Calu3 (cell line): ENCODE data around the gene LAMTOR1. TPM values are rescaled to one million over a fixed set of nuclear protein-coding genes. Genes with fewer than 3 reads are reported as not detected.
A peak's percentile ranks its signal among the peaks of the same experiment; 100 is the strongest.

Source experiments
- BruUV-seq: library from RNA; stranded (reverse); fragments of 400-500 nt; replicated peaks from 2 replicates; lab custom pipeline; 2021; lab: Mats Ljungman, UMichigan
- CTCF ChIA-PET: fragments of 300-600 bp; sonication (Branson Sonifier 250); formaldehyde crosslinking; loops from one replicate; lab custom pipeline; 2022; ENCODE audit warnings: antibody characterized with exemption; lab: Charles Lee
- DNase-seq: peaks from one replicate; pipeline ENCODE4 v3.0.0; 2022
- H3K27ac Mint-ChIP-seq: one replicate; pipeline ENCODE4 v1.8.0; 2022; ENCODE audit warnings: mixed read lengths; ENCODE audit not compliant: unreplicated experiment
- H3K27me3 Mint-ChIP-seq: one replicate; pipeline ENCODE4 v1.8.0; 2022; ENCODE audit warnings: mixed read lengths; ENCODE audit not compliant: unreplicated experiment
- H3K36me3 Mint-ChIP-seq: one replicate; pipeline ENCODE4 v1.8.0; 2022; ENCODE audit warnings: mild to moderate bottlenecking, moderate library complexity, mixed read lengths; ENCODE audit not compliant: insufficient read depth, unreplicated experiment
- H3K4me1 Mint-ChIP-seq: one replicate; pipeline ENCODE4 v1.8.0; 2022; ENCODE audit warnings: mild to moderate bottlenecking, low read depth, mixed read lengths; ENCODE audit not compliant: unreplicated experiment
- H3K4me3 Mint-ChIP-seq: one replicate; pipeline ENCODE4 v1.8.0; 2022; ENCODE audit warnings: mild to moderate bottlenecking, low read depth, moderate library complexity, mixed read lengths; ENCODE audit not compliant: unreplicated experiment
- H3K9me3 Mint-ChIP-seq: one replicate; pipeline ENCODE4 v1.8.0; 2022; ENCODE audit warnings: low read depth, mixed read lengths; ENCODE audit not compliant: unreplicated experiment
- CTCF ChIP-seq: fragments of 200-600 bp; IDR thresholded peaks from one replicate; pipeline ENCODE4 v1.8.0; 2022; ENCODE audit warnings: antibody characterized with exemption; ENCODE audit not compliant: unreplicated experiment
- intact Hi-C: fragments of 100-400 bp; cut with micrococcal nuclease; formaldehyde crosslinking; loops from one replicate; pipeline ENCODE4 v1.10.0; 2022; ENCODE audit not compliant: unreplicated experiment
- total RNA-seq: library from RNA; stranded (reverse); gene quantifications from 2 replicates; pipeline ENCODE4 v1.2.3, GENCODE V29; 2022

LAMTOR1 gene
- total RNA-seq, 1 experiment from 2014 or later, result 67.1 TPM

- peaks cover 47% of the 10 kb centered on the region for H3K4me1 Mint-ChIP-seq
- no peak overlapping the region for H3K4me3 Mint-ChIP-seq
- peaks cover 31% of the 10 kb centered on the region for H3K36me3 Mint-ChIP-seq
- intact Hi-C loops, result loop anchor here (5.0 kb wide), 1 partner anchor 33 kb away; no protein-coding TSS in a partner anchor
- peak; percentile 23 for DNase-seq
- TF ChIP-seq CTCF, result no peak
- H3K27me3 Mint-ChIP-seq, result no peaks in the 10 kb centered on the region
- no peaks in the 10 kb centered on the region for H3K9me3 Mint-ChIP-seq
- H3K27ac Mint-ChIP-seq, result no peak overlapping the region
- CTCF ChIA-PET, result interaction anchor here (1.5 kb wide), 1 partner anchor 50 kb away, joined by 6 read pairs; no protein-coding TSS in a partner anchor
- BruUV-seq, result no TSS peak
These were observed 28.0 kb downstream of the LAMTOR1 start for GRCh38 chr11:72075109-72075508.

- CTCF ChIA-PET, result interaction anchor here (0.6 to 1.2 kb wide), 4 partner anchors 9 to 359 kb away, joined by 3 to 5 read pairs (median 3); no protein-coding TSS in a partner anchor
- Mint-ChIP-seq H3K36me3 (peaks cover 28% of the 10 kb centered on the region), H3K9me3 (no peaks in the 10 kb centered on the region), H3K27me3 (no peaks in the 10 kb centered on the region), H3K27ac (no peak overlapping the region), H3K4me1 (peaks cover 62% of the 10 kb centered on the region), H3K4me3 (no peak overlapping the region)
- TF ChIP-seq CTCF, result no peak
- DNase-seq, result peak; percentile 33
- intact Hi-C loops, result no loop called here
- no TSS peak for BruUV-seq
These were observed 30.7 kb downstream of the LAMTOR1 start for GRCh38 chr11:72072348-72072747.

GRCh38 chr11:72070491-72070890, 32.6 kb downstream of the LAMTOR1 start:
- Mint-ChIP-seq H3K4me3 (peak overlapping the region; percentile 44), H3K27ac (peak overlapping the region; percentile 20), H3K4me1 (peaks cover 54% of the 10 kb centered on the region), H3K27me3 (no peaks in the 10 kb centered on the region), H3K9me3 (no peaks in the 10 kb centered on the region), H3K36me3 (peaks cover 23% of the 10 kb centered on the region)
- TF ChIP-seq CTCF, result no peak
- no TSS peak for BruUV-seq
- DNase-seq, result no peak
- CTCF ChIA-PET, result interaction anchor here (0.9 kb wide), 1 partner anchor 8 kb away, joined by 3 read pairs; no protein-coding TSS in a partner anchor
- intact Hi-C loops, result no loop called here

- H3K4me1 Mint-ChIP-seq, result peaks cover 54% of the 10 kb centered on the region
- no TSS peak for BruUV-seq
- peak; percentile 68 for DNase-seq
- CTCF ChIA-PET, result interaction anchor here (0.9 kb wide), 1 partner anchor 8 kb away, joined by 3 read pairs; no protein-coding TSS in a partner anchor
- peak overlapping the region; percentile 20 for H3K27ac Mint-ChIP-seq
- no peaks in the 10 kb centered on the region for H3K9me3 Mint-ChIP-seq
- H3K36me3 Mint-ChIP-seq, result peaks cover 18% of the 10 kb centered on the region
- no peaks in the 10 kb centered on the region for H3K27me3 Mint-ChIP-seq
- peak overlapping the region; percentile 44 for H3K4me3 Mint-ChIP-seq
- intact Hi-C loops, result no loop called here
- TF ChIP-seq CTCF, result no peak
These were observed 33.3 kb downstream of the LAMTOR1 start for GRCh38 chr11:72069787-72070251.
